Activated T-cell treated with anti-CD3 and anti-CD28 coated beads for 1 hour (primary cell): ENCODE results near the gene KRTAP6-3.

Experiments
- DNase-seq: peaks from one replicate; pipeline ENCODE4 v3.0.0-alpha.2; 2020; ENCODE audit warnings: low read depth

KRTAP6-3 gene

DNA sequence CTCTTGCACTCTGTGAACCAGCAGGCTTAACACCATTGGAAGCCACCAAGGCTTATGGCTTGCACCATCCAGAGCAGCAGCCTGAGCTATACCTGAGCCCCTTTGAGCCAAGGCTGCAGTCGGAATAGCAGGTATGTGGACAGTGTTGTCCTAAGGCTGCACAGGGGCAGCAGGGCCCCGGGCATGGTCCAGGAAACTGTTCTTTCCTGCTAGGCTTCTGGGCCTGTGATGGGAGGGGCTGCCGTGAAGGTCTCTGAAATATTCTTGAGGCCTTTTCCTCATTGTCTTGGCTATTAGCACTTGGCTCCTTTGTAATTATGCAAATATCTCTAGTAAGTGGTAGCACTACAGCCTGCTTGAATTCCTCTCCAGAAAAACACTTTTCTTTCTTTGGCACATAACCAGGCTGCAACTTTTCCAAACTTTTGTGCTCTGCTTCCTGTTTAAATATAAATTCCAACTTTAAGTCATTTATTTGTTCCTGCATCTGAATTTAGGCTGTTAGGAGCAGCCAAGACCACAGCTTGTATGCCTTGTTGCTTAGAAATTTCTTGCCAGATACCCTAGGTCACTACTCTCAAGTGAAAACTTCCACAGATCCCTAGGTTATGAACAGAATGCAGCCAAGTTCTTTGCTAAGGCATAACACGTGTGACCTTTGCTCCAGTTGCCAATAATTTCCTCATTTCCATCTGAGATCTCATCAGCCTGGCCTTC, 33.4 kb downstream of the KRTAP6-3 start:
- DNase-seq = no peak

DNA sequence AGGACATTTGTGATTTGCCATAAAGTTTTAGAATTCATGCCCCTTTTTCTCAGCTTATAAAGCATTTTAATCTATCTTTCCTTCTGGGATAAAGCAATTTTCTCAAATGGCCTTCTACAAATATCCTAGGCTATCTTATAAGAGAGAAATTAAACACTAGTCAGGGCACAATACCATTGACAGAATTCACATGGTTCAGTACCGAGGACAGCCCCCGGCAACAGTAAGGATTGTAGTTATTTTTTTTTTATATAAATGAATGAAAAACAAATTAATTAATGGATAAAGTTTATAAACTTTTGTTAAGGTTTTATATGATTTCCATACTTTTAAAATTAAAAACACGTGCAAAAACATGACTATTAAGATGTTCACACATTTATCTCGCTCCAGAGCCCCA, 35.9 kb downstream of the KRTAP6-3 start:
- DNase-seq = no peak

DNA sequence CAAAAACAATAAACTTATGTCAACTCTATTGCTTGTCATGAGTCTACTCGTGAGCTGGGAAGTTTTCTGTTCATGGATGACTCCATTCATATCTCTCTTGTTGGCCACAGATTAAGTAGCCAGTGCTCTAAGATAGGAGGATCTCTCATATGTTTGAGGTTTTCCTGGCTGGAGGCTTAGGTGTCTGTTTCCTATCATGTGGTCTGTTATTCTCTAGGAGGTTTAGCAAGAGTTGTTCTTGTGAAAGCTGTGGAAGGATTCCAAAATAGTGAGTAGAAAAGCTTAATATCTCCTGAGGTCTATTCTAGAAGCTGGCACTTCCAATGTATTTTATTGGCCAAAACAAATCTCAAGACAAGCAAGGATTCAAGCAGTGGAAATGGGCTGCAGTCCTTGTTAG, 37.0 kb downstream of the KRTAP6-3 start:
- no peak for DNase-seq

DNA sequence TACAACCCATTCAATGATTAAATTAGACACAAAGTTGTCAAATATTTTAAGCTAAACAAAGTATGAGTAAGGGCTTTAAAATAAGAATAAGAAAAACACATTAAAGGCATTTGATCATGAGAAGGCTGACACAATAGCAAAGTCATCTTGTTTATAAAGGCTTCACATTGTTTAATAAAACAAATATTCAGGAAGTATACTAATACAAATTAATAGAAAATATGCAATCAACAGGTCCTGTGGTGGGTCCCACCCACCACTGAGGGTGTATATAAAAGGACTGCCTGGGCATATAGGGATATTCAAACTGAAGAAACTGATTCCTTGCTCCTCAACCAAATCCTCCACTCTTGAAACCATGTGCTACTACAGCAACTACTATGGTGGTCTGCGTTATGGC, 42.7 kb downstream of the KRTAP6-3 start, which contains the start of gene KRTAP20-2:
Gene KRTAP20-2, plus strand, starts transcription at position 301 of the 400 bp plus-strand sequence. Its CDS starts 58 bp downstream, at position 359.
- DNase-seq = no peak

DNA sequence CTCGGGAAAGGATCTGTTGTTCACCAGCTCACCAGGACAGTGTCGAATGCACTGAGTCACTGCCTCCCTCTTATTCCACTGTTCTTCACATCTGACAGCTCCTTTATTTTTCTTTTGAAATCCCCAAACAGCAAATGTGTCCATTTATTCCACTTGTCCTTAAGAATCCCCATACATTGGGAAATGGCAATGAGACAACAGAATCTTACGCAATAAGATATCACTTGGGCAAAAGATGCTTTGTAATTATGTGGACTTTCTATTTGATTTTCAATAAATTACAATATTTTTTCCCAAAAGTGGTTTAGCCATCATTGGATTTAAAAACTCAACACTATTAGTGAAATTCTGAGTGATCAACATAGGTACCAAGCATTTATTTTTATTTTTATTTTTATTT, 46.4 kb downstream of the KRTAP6-3 start:
- no peak for DNase-seq

DNA sequence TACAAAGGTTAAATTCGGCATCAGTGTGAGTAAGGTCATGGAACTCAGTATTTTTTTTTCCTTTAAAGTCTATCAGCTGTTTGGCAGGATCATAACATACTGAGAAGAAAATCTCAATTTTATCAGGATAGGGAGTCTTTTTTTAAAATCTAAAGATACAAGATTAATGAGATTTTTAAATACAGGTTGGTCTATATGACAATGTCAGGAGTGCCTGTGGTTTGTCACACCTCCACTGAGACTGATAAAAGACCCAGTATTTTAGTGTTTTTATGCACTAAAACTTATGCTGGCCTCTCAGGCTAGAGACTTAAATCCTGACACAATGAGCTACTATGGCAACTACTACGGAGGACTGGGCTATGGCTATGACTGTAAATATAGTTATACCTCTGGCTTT, 50.3 kb downstream of the KRTAP6-3 start, which contains the start of gene KRTAP20-3:
Gene KRTAP20-3, plus strand, starts transcription at position 301 of the 400 bp plus-strand sequence.
- DNase-seq = no peak
